ENCODE results near the gene PHF13. TPM values are rescaled to one million over a fixed set of nuclear protein-coding genes. Genes with fewer than 3 reads are reported as not detected.

PHF13 gene
- polyA plus RNA-seq, 1 donor from 2014 or later = 11.0 TPM

- H3K27me3 ChIP-seq (ENCODE audit: insufficient read depth, low read depth, low read length) = no peaks in the 10 kb centered on the region
- no peak overlapping the region for H3K4me2 ChIP-seq (ENCODE audit: low read length)
- no peaks in the 10 kb centered on the region for H3F3A ChIP-seq (ENCODE audit: insufficient read depth, low read length, poor library complexity, severe bottlenecking)
- TF ChIP-seq MXI1 (conservative IDR thresholded peaks at IDR 0.05; ENCODE audit: poor library complexity, severe bottlenecking) (no peak), RAD21 (conservative IDR thresholded peaks at IDR 0.05) (no peak), TAF1 (IDR thresholded peaks at IDR 0.05; ENCODE audit: low read depth) (no peak)
- H3K79me2 ChIP-seq (replicated peaks; ENCODE audit: insufficient read depth, low read length) = no peaks in the 10 kb centered on the region
- no peak overlapping the region for H2AFZ ChIP-seq (ENCODE audit: low read depth, low read length)
- no peaks in the 10 kb centered on the region for H3K9me2 ChIP-seq (ENCODE audit: insufficient read depth, low read length)
- H3K4me3 ChIP-seq (ENCODE audit: low read length) = no peak overlapping the region
- no peak overlapping the region for H3K27ac ChIP-seq (ENCODE audit: low read length)
- no peak overlapping the region for H3K9ac ChIP-seq (ENCODE audit: low read length)
- no peaks in the 10 kb centered on the region for H3K9me3 ChIP-seq (ENCODE audit: low read length)
- no peaks in the 10 kb centered on the region for H4K20me1 ChIP-seq (ENCODE audit: insufficient read depth)
- H3K36me3 ChIP-seq (ENCODE audit: insufficient read depth, low read length) = no peaks in the 10 kb centered on the region
These were observed 38.7 kb upstream of the PHF13 start for GRCh38 chr1:6574818-6575217.

DNA sequence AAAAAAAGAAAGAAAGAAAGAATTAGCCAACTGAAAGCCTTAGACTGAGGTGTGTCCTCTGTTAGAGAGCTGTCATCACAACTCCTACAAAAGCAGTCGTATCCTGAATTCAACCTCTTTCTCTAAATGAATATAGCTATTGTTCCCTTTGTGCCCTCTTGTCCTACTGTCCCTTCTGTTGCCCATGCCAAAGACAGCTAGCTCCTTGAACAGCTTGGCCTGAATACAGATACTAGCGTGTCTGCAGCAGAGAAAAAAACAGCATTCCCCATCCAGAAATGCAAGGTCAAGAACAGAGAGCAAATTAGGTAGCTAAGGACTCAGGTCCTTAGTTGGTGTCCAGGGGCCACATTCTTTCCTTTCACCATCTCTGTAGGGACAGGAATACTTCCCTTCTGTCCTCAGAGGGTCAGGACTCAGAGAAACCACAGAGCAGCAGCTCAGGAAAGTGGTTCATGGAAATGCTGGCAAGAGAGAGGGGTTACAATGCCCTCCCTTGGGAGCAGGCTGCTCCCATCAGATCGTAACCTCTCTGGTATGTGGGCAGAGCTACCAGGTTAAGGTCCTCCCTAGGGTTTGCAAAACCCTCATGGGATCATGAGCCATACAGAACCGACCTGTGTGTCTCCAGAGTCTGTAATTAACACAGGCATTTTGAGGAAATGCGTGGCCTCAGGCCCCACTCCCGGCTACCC is 35.6 kb upstream of the PHF13 start:
- Histone ChIP-seq H3K79me2 (replicated peaks; ENCODE audit: insufficient read depth, low read length) (peaks cover 17% of the 10 kb centered on the region), H3K4me2 (ENCODE audit: low read length) (no peak overlapping the region), H3F3A (ENCODE audit: insufficient read depth, low read length, poor library complexity, severe bottlenecking) (no peaks in the 10 kb centered on the region), H4K20me1 (ENCODE audit: insufficient read depth) (no peaks in the 10 kb centered on the region), H3K9me2 (ENCODE audit: insufficient read depth, low read length) (no peaks in the 10 kb centered on the region), H3K27ac (ENCODE audit: low read length) (no peak overlapping the region), H2AFZ (ENCODE audit: low read depth, low read length) (no peak overlapping the region), H3K36me3 (ENCODE audit: insufficient read depth, low read length) (no peaks in the 10 kb centered on the region), H3K9ac (ENCODE audit: low read length) (no peak overlapping the region), H3K27me3 (ENCODE audit: insufficient read depth, low read depth, low read length) (no peaks in the 10 kb centered on the region), H3K4me3 (ENCODE audit: low read length) (no peak overlapping the region), H3K9me3 (ENCODE audit: low read length) (no peaks in the 10 kb centered on the region)
- TF ChIP-seq EZH2 (IDR thresholded peaks at IDR 0.05; ENCODE audit: borderline replicate concordance, insufficient read depth, low read length, poor library complexity, severe bottlenecking) = no peak
- no peak for TF ChIP-seq TAF1 (IDR thresholded peaks at IDR 0.05; ENCODE audit: low read depth)
- TF ChIP-seq EP300 (conservative IDR thresholded peaks at IDR 0.05; ENCODE audit: poor library complexity, severe bottlenecking) = no peak
- no peak for TF ChIP-seq RAD21 (conservative IDR thresholded peaks at IDR 0.05)
- TF ChIP-seq, protein P1, sequence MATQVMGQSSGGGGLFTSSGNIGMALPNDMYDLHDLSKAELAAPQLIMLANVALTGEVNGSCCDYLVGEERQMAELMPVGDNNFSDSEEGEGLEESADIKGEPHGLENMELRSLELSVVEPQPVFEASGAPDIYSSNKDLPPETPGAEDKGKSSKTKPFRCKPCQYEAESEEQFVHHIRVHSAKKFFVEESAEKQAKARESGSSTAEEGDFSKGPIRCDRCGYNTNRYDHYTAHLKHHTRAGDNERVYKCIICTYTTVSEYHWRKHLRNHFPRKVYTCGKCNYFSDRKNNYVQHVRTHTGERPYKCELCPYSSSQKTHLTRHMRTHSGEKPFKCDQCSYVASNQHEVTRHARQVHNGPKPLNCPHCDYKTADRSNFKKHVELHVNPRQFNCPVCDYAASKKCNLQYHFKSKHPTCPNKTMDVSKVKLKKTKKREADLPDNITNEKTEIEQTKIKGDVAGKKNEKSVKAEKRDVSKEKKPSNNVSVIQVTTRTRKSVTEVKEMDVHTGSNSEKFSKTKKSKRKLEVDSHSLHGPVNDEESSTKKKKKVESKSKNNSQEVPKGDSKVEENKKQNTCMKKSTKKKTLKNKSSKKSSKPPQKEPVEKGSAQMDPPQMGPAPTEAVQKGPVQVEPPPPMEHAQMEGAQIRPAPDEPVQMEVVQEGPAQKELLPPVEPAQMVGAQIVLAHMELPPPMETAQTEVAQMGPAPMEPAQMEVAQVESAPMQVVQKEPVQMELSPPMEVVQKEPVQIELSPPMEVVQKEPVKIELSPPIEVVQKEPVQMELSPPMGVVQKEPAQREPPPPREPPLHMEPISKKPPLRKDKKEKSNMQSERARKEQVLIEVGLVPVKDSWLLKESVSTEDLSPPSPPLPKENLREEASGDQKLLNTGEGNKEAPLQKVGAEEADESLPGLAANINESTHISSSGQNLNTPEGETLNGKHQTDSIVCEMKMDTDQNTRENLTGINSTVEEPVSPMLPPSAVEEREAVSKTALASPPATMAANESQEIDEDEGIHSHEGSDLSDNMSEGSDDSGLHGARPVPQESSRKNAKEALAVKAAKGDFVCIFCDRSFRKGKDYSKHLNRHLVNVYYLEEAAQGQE (IDR thresholded peaks at IDR 0.05; ENCODE audit: borderline replicate concordance) = no peak
- TF ChIP-seq POLR2AphosphoS5 (IDR thresholded peaks at IDR 0.05) = no peak
- no peak for TF ChIP-seq SMC3 (conservative IDR thresholded peaks at IDR 0.05; ENCODE audit: poor library complexity)
- no peak for TF ChIP-seq CTCF (IDR thresholded peaks at IDR 0.05; ENCODE audit: poor library complexity, severe bottlenecking)
- TF ChIP-seq MXI1 (conservative IDR thresholded peaks at IDR 0.05; ENCODE audit: poor library complexity, severe bottlenecking) = no peak
